K562 (cell line): Measurements from ENCODE around the gene LYPLA2. TPM values are rescaled to one million over a fixed set of nuclear protein-coding genes. Genes with fewer than 3 reads are reported as not detected.

Source experiments
- ARHGAP35 ChIP-seq: fragments of 450-650 bp; IDR thresholded peaks from 2 replicates; pipeline ENCODE4 v1.6.1; 2018; ENCODE audit not compliant: partially characterized antibody
- BCOR ChIP-seq: fragments of 450-650 bp; IDR thresholded peaks from 2 replicates; pipeline ENCODE4 v1.6.1; 2016
- BMI1 ChIP-seq: fragments of 150-350 bp; IDR thresholded peaks from 2 replicates; pipeline ENCODE4 v1.6.1; 2014; ENCODE audit warnings: low read length
- BRCA1 ChIP-seq, 2 experiments: fragments of 450-650 bp in 1 of 2; sonication (generic) in 1 of 2; formaldehyde crosslinking in 1 of 2; IDR thresholded peaks; 2 replicates each; pipeline versions ENCODE4 v1.5.0 to v1.6.1; 2017 to 2020; ENCODE audit warnings: mild to moderate bottlenecking in 1 of 2, missing genetic modification reagents in 1 of 2
- BRD4 ChIP-seq: fragments of 200-600 bp; sonication (generic); IDR thresholded peaks from 2 replicates; pipeline ENCODE4 v1.6.1; 2017; ENCODE audit warnings: inconsistent platforms
- ETV6 ChIP-seq, 3 experiments: fragments of 150-350 bp in 1 of 3; sonication (generic) in 1 of 3; formaldehyde crosslinking in 1 of 3; IDR thresholded peaks; 2 replicates each; pipeline versions ENCODE4 v1.6.1 to v1.8.0; 2014 to 2022; ENCODE audit warnings: borderline replicate concordance in 2 of 3, low read depth in 2 of 3, antibody characterized with exemption in 1 of 3, low read length in 1 of 3, mild to moderate bottlenecking in 1 of 3, missing genetic modification reagents in 1 of 3
- HCFC1 ChIP-seq: IDR thresholded peaks from 2 replicates; pipeline ENCODE4 v1.6.1; 2012; ENCODE audit warnings: low read depth, low read length, improper control_type of control experiment
- IRF2 ChIP-seq: sonication (generic); formaldehyde crosslinking; IDR thresholded peaks from 2 replicates; pipeline ENCODE4 v1.8.1; 2022; ENCODE audit warnings: mild to moderate bottlenecking, missing genetic modification reagents
- SNIP1 ChIP-seq: fragments of 450-650 bp; IDR thresholded peaks from 2 replicates; pipeline ENCODE4 v1.7.1; 2017; ENCODE audit warnings: low read depth, mild to moderate bottlenecking
- THAP7 ChIP-seq: fragments of 250-450 bp; sonication (Bioruptor Pico); IDR thresholded peaks from 2 replicates; pipeline ENCODE4 v1.5.0; 2021
- U2AF2 ChIP-seq: fragments of 200-400 bp; formaldehyde crosslinking; optimal IDR thresholded peaks from 2 replicates; pipeline ENCODE3; 2017; ENCODE audit warnings: low read depth, mild to moderate bottlenecking, low read length
- ZBTB34 ChIP-seq: fragments of 250-450 bp; sonication (Bioruptor Pico); IDR thresholded peaks from 2 replicates; pipeline ENCODE4 v1.8.0; 2021; ENCODE audit warnings: mild to moderate bottlenecking, moderate library complexity
- ZFP30 ChIP-seq: fragments of 250-450 bp; sonication (Bioruptor Pico); IDR thresholded peaks from 2 replicates; pipeline ENCODE4 v1.8.0; 2022; ENCODE audit warnings: moderate library complexity, mild to moderate bottlenecking, inconsistent platforms, borderline replicate concordance
- ZNF274 ChIP-seq: IDR thresholded peaks from 2 replicates; pipeline ENCODE4 v1.6.1; 2011; ENCODE audit warnings: low read depth, mild to moderate bottlenecking, low read length, moderate library complexity, borderline replicate concordance
- ZNF431 ChIP-seq: sonication (generic); formaldehyde crosslinking; IDR thresholded peaks from 2 replicates; pipeline ENCODE4 v1.8.0; 2022; ENCODE audit warnings: mild to moderate bottlenecking, missing genetic modification reagents
- polyA plus RNA-seq, 8 experiments: library from polyadenylated mRNA; depleted of rRNA in 4 of 8; stranded (reverse) in 5 of 8; unstranded in 3 of 8; fragments of >200 nt; fragmentation: Nextera tagmentation in 2 of 8; fragmentation: Illumina TruSeq in 1 of 8; extraction: Ambion mirVana in 2 of 8; extraction: Trizol in 1 of 8; gene quantifications; 2 replicates each; pipeline versions ENCODE4 v1.2.1 to v1.2.3, GENCODE V29; 2011 to 2014; ENCODE audit warnings: inconsistent platforms in 1 of 8, missing spikeins in 1 of 8
- total RNA-seq, 7 experiments: library from RNA; depleted of rRNA in 6 of 7; stranded (reverse); fragments of >200 nt in 6 of 7; fragmentation: Illumina TruSeq in 2 of 7; extraction: Trizol in 2 of 7; gene quantifications; 2 replicates each; pipeline versions ENCODE4 v1.2.1 to v1.2.3, GENCODE V29; 2011 to 2021; ENCODE audit warnings: low replicate concordance in 1 of 7
- TF ChIP-seq, protein P1 (sequence below): IDR thresholded peaks from 3 replicates; pipeline ENCODE4 v1.6.1; 2011; ENCODE audit warnings: borderline replicate concordance, mild to moderate bottlenecking, moderate library complexity; ENCODE audit not compliant: insufficient read length; ENCODE audit errors: extremely low read depth
- TF ChIP-seq, protein P2 (sequence below): sonication (generic); formaldehyde crosslinking; IDR thresholded peaks from 2 replicates; pipeline ENCODE4 v1.8.0; 2022; ENCODE audit warnings: mild to moderate bottlenecking, missing genetic modification reagents
- TF ChIP-seq, protein P3 (sequence below), 2 experiments: IDR thresholded peaks; 2 replicates each; pipeline ENCODE4 v1.6.1; 2011; ENCODE audit warnings: borderline replicate concordance in 1 of 2, control low read depth in 1 of 2, low read depth in 1 of 2, low read length in 1 of 2, mild to moderate bottlenecking in 1 of 2, mixed read lengths in 1 of 2, moderate library complexity in 1 of 2; ENCODE audit not compliant: insufficient read depth in 1 of 2, insufficient read length in 1 of 2, poor library complexity in 1 of 2, severe bottlenecking in 1 of 2; ENCODE audit errors: extremely low read depth in 1 of 2

LYPLA2 gene
- total and polyA plus RNA-seq, 9 of the 15 experiments (the other 6 are each of a cell fraction or from before 2014, with no cell fraction given), result 3.9 to 128 (median 60.1) TPM

- TF ChIP-seq HCFC1, result peak; percentile 84
- TF ChIP-seq IRF2 (CRISPR knock-in tag), result no peak
- no peak for TF ChIP-seq SNIP1
- TF ChIP-seq BRCA1 (IDR thresholded peaks at IDR 0.05), result no peak
- TF ChIP-seq BRCA1 (CRISPR knock-in tag; IDR thresholded peaks at IDR 0.05), result 0 out of 2 replicates have a peak, but pooled peaks have one; percentile 80
- TF ChIP-seq ZFP30 (CRISPR knock-in tag), result no peak
- TF ChIP-seq ZNF431, result 0 out of 2 replicates have a peak, but pooled peaks have one; percentile 26
- TF ChIP-seq U2AF2, result no peak
- TF ChIP-seq ZNF274, result no peak
- no peak for TF ChIP-seq BMI1
- peak; percentile 91 to 92 for TF ChIP-seq ETV6 (IDR thresholded peaks at IDR 0.05; ENCODE audit: borderline replicate concordance in 1 of 2, low read depth in 2 of 2, low read length in 1 of 2)
- no peak for TF ChIP-seq ETV6 (CRISPR knock-in tag; IDR thresholded peaks at IDR 0.05; ENCODE audit: borderline replicate concordance)
- TF ChIP-seq, protein P1, sequence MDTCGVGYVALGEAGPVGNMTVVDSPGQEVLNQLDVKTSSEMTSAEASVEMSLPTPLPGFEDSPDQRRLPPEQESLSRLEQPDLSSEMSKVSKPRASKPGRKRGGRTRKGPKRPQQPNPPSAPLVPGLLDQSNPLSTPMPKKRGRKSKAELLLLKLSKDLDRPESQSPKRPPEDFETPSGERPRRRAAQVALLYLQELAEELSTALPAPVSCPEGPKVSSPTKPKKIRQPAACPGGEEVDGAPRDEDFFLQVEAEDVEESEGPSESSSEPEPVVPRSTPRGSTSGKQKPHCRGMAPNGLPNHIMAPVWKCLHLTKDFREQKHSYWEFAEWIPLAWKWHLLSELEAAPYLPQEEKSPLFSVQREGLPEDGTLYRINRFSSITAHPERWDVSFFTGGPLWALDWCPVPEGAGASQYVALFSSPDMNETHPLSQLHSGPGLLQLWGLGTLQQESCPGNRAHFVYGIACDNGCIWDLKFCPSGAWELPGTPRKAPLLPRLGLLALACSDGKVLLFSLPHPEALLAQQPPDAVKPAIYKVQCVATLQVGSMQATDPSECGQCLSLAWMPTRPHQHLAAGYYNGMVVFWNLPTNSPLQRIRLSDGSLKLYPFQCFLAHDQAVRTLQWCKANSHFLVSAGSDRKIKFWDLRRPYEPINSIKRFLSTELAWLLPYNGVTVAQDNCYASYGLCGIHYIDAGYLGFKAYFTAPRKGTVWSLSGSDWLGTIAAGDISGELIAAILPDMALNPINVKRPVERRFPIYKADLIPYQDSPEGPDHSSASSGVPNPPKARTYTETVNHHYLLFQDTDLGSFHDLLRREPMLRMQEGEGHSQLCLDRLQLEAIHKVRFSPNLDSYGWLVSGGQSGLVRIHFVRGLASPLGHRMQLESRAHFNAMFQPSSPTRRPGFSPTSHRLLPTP, result no peak
- TF ChIP-seq ZBTB34, result no peak
- TF ChIP-seq THAP7 (CRISPR knock-in tag), result peak; percentile 77; the same call in 1 of the 2 replicates
- peak; percentile 85; the same call in 1 of the 2 replicates for TF ChIP-seq BRD4
- TF ChIP-seq, protein P2, sequence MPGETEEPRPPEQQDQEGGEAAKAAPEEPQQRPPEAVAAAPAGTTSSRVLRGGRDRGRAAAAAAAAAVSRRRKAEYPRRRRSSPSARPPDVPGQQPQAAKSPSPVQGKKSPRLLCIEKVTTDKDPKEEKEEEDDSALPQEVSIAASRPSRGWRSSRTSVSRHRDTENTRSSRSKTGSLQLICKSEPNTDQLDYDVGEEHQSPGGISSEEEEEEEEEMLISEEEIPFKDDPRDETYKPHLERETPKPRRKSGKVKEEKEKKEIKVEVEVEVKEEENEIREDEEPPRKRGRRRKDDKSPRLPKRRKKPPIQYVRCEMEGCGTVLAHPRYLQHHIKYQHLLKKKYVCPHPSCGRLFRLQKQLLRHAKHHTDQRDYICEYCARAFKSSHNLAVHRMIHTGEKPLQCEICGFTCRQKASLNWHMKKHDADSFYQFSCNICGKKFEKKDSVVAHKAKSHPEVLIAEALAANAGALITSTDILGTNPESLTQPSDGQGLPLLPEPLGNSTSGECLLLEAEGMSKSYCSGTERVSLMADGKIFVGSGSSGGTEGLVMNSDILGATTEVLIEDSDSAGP (CRISPR knock-in tag), result no peak
- 0 out of 2 replicates have a peak, but pooled peaks have one; percentile 43 for TF ChIP-seq BCOR
- TF ChIP-seq ARHGAP35, result no peak
- TF ChIP-seq, protein P3, sequence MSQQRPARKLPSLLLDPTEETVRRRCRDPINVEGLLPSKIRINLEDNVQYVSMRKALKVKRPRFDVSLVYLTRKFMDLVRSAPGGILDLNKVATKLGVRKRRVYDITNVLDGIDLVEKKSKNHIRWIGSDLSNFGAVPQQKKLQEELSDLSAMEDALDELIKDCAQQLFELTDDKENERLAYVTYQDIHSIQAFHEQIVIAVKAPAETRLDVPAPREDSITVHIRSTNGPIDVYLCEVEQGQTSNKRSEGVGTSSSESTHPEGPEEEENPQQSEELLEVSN (IDR thresholded peaks at IDR 0.05; ENCODE audit: borderline replicate concordance in 1 of 2, extremely low read depth in 1 of 2, insufficient read depth in 1 of 2, insufficient read length in 1 of 2, low read depth in 1 of 2, low read length in 1 of 2, poor library complexity in 1 of 2, severe bottlenecking in 1 of 2), result peak in 1 of 2 experiments; percentile 46
Measured at GRCh38 chr1:23790696-23791515, at the start of gene LYPLA2 (continued).
